ENCODE results near the gene DDX47. TPM values are rescaled to one million over a fixed set of nuclear protein-coding genes. Genes with fewer than 3 reads are reported as not detected.

The DDX47 gene
- total RNA-seq (2022; extraction: Qiagen RNA extraction; ENCODE audit: low read depth), result 80.5 to 116 TPM (median 82.0 TPM) in 5 replicates

DNA sequence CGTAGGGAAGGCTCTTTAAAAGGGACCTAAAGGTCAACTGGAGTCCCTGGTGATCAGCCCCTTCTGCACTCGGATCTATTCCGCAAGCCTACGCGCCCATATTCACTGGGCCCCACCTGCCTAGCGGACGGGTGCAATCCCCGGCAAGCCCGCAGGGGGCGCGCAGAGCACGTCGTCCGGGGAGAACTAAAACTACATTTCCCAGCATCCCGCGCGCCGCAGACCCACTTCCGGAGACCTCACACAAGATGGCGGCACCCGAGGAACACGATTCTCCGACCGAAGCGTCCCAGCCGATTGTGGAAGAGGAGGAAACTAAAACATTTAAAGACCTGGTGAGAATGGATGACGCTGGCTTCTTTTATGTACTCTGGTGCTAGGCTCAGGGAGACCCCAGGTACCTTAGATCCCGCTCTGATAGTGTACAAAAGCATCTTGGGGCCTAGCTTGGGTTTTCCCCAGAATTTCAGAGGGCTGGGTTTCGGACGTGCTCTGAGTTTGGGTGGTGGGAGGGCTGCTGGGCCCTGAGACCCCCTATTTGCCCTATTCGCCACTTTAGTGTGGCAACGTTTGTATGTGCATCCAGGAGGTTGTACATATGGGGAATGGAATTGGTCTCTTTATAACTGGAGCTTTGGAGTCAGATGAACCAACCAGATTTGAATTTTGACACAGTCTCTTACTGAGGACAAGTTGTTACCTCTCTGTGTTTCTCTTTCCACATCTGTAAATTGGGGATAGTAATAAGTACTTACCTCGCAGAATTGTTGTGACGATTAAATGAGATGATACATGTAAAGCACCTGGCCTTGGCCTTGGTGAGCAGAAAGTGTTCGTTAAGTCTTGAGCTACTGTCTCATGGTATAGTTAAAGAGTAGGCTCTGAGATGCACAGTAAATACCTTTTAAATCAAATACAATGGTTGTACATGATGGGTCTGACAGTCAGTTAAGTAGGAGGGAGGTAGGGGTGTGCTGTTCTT is at the start of gene DDX47:
TSS of gene DDX47 (plus strand) at position 227 of the 982 bp plus-strand sequence. CDS start at position 249, 22 bp downstream.

DNA sequence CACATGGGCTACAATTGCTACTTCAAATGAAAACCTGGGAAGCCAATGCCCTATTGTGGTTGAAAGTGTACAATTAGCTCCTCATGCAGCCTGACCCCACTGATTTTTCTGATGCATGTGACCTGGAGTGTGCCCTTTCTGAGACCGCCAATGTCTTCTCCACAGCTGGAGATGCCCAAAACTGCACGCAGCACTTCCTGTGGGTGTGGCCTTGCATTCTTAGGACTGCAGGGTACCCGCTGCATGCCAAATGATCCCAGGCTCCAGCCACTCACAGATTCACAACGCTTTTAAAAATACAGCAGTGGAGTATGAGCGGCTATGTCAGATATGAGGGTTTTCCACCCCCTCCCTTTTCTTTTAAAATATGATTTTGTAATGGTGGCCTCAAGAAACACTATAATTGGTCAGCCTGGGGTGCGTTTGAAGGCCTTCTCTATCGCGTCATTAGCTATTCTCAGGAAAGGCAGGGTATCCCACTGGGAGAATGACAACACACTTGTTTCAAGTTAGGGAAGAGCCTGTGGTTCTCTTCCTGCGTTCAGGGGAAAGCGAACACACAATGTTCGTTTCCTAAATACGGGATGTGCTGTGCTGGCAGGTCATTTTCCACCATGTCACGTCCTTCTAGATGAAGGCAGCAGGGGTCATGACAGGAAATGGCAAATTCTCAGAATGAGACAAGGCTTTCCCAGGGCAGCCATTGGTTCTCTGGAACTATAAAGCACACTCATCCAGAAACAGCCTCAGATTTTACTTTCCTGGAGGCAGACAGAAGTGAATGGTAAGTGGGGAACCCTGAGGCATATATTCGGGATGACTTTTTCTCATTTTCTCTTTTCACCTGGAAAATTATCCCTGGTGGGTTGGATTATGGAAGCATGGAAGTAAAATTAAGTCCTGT is 28.0 kb upstream of the DDX47 start, which contains the start of gene APOLD1:
TSS of gene APOLD1 (plus strand) at position 749 of the 904 bp plus-strand sequence. CDS start at position 782, 33 bp downstream.

Other genes with a start within 250 kb of the DDX47 start
- gene CREBL2, start 201.5 kb upstream of the DDX47 start, total RNA-seq (2022; extraction: Qiagen RNA extraction; ENCODE audit: low read depth), result 14.6 to 23.3 TPM (median 20.6 TPM) in 5 replicates
- gene GPR19, start 117.2 kb upstream of the DDX47 start, total RNA-seq (2022; extraction: Qiagen RNA extraction; ENCODE audit: low read depth), result 0.63 to 1.5 TPM (median 1.0 TPM) in 5 replicates
- 12.7 to 20.2 TPM (median 19.3 TPM) in 5 replicates for gene CDKN1B, start 96.0 kb upstream of the DDX47 start, total RNA-seq (2022; extraction: Qiagen RNA extraction; ENCODE audit: low read depth)
- 0.16 to 0.70 TPM (median 0.22 TPM) in 5 replicates for gene APOLD1, start 27.7 kb upstream of the DDX47 start, total RNA-seq (2022; extraction: Qiagen RNA extraction; ENCODE audit: low read depth)
- gene GPRC5A, start 78.2 kb downstream of the DDX47 start, total RNA-seq (2022; extraction: Qiagen RNA extraction; ENCODE audit: low read depth), result 233 to 522 TPM (median 421 TPM) in 5 replicates
- not detected in 5 replicates for gene GPRC5D, start 138.8 kb downstream of the DDX47 start, total RNA-seq (2022; extraction: Qiagen RNA extraction; ENCODE audit: low read depth)
- gene HEBP1, start 186.9 kb downstream of the DDX47 start, total RNA-seq (2022; extraction: Qiagen RNA extraction; ENCODE audit: low read depth), result 52.3 to 62.9 TPM (median 54.7 TPM) in 5 replicates
- gene FAM234B, start 231.0 kb downstream of the DDX47 start, total RNA-seq (2022; extraction: Qiagen RNA extraction; ENCODE audit: low read depth), result 2.8 to 4.9 TPM (median 4.5 TPM) in 5 replicates